ENCODE data around the gene ANKRD11.
"Not testable (repeated sequence)": the region's sequence is repeated elsewhere in the genome, so short reads cannot be mapped to it uniquely, and the experiment has no call there.

ANKRD11 gene

DNA sequence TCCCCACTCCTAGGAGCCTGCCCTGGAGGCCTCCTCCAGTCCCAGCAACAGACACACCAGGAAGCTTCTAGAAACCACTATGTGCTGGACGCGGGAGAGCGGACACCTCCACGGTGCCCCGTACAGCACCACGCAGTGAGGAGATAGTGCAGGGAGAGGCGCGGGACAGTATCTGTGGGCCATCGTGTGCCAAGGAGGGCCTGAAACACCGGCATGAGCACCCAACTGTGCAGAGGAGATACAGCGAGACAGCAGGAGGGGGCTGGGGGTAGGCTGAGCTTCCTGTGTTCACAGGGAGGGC, 215.1 kb downstream of the ANKRD11 start:
- DNase-seq: no peak

DNA sequence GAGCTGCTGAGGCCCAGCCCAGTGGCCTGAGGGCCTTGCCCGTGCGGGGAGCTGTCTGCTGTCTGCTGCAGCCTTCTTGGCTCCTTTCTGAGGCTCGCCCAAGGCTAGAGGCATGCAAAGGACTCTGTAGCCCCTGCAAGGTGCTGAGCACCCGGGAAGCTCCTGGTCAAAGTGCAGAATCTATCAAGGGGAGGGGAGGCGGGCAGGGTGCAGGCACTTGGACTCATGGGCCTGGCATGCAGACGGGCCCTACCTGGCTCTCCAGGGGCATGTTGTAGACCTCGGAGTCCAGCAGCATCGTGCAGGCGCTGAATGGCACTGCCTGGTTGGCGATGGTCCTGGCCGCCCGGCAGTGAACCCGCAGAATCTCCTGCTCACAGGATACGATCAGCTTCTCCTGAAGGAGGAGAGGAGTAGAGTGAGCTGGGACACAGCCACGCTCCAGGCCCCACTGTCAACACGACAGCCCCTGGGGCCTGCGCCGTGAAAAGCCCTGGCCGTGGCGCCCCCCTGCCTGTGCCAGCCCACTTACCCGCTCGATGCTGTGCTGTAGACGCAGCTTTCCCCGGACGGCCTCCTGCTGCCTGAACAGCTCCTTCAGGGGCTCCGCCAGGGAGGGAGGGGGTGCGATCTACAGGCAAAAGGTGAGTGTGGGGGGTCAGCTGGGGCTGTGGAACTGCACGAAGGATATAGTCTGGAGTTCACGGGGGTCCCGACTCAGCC, 215.6 kb downstream of the ANKRD11 start:
- DNase-seq: no peak

DNA sequence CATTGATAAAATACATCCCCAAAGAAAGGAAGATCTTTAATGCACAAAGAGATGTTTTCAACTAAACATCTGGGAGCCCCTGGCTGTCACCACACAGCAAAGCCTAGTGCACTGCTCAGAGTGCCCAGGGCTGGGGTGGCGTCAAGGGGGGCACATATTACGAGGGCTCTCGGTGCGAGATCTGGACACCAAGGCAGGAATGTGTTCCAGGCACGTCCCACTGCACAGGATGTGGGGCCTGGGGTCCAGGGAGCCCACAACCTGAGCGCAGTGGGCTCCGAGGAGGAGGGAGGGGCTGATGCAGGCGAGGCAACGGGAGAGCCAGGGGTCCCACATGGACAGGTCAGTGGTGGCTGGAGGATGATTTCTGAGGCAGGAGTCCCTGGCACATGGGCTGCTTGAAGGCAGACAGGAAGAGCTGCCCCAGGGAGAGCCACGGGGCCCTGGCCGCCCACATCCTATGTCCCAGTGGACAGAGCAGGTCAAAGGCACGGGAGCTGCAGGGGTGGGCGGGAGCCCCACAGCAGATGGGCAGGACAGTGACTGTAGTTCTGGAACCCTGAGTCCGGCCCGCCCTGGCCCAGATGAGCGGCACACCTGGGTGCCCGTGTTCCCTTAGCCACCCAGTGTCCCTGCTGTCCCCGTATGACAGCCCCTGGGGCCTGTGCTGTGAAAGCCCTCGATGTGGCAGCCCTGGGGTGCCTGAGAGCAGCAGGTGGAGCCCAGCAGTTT, 216.5 kb downstream of the ANKRD11 start:
- DNase-seq: no peak

DNA sequence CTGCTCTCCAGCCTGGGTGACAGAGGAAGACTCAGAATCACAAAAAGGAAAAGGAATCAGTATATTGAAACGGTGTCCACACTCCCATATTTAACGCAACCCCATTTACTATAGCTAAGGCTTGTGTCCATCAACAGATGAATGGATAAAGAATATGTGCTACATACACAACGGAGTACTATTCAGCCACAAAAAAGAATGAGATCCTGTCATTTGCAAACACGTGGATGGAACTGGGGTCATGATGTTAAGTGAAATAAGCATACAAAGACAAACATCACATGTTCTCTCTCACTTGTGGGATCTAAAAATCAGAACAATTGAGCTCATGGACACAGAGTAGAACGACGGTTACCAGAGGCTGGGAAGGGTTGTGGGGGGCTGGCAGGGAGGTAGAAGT, 217.7 kb downstream of the ANKRD11 start:
- DNase-seq: no peak

DNA sequence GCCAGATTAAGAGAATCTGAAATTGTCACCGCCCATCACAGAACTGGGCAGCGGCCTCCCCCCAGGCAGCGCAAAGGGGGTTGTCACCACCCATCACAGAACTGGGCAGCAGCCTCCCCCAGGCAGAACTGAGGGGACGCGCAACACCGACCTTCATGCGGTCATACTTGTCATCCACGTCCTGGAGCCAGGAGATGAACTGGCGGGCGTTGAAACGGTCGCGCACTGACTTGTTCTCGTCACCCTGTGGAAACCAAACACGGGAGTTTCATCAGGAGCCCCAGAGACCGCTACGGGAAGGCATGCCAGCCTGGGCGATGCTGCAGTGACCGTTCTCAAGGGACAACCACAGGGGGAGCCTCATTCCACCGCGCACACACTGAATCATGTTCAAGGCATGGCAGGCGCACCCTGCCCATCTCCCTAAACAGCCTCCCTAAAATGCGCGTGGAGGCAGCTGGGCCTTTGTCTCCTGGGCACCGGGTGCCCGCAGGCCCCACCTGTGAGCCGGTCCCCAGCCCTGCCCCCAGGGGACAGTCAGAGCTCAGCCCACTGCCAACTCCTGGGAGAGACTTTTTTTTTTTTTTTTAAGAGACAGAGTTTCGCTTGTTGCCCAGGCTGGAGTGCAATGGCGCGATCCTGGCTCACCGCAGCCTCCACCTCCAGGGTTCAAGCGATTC, 219.6 kb downstream of the ANKRD11 start:
- DNase-seq: no peak

DNA sequence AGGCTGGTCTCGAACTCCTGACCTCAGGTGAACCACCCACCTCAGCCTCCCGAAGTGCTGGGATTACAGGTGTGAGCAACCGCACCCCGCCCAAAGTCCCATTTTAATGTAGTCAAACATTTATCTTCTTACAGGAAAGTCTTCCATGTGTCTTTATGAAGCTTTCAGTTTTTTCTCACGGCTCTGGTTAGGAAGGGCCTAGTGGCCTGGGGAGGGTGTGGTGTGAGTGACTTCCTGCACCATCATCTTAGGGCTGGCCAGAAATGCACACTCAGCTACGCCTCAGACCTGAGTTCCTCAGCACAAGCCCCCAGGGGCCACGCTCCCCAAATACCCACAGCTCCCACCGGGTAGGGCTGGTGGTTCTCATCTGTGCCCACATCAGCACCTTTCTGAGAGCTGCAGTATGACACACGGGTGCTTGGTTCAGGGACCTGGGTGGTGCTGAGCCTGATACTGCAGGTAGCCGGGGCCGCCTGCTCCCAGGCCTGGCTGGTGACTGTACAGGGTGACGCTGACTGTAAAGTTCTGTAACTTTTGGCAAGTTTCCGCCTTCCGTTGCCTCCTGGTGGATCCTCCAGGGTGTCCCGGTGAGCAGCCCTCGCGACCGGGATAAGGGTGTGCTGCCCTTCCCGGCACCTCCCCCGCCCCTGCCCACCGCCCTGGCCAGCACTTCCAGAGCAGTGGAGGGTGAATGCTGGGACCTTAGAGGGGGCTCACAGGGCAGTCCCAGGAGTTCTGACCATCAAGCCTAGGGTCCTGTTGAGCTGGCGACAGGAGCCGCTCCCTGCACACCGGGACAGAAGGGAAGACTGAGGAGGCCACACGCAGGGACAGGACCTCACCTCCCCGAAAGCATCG, 220.3 kb downstream of the ANKRD11 start:
- DNase-seq: no peak

DNA sequence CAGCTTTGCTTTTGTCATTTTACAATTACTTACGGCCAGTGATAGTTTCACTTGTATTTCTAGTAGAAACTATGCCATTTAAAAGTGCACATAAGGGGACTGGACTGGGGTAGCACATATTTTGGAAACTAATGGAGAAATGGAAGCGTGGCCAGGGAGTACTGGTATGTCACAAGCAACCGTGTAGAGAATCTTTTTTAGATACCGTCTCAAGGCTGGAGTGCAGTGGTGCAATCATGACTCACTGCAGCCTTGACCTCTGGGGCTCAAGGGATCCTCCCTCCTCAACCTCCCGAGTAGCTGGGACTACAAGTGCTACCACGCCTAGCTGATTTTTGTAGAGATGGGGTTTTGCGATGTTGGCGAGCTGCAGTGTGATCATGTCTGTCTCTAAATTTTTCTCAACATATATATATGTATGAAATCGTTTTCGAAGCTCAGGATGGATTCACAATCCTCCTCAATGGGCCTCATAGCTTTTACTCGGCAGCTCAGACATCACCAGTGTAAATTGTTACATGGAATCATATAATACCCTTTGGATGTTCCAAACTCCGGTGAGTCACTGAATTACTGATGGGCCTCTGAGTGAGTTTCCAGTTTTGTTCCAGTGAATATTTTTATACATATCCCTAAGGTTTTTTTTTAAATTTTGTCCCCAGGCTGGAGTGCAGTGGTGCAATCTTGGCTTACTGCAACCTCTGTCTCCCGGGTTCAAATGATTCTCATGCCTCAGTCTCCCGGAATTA, 221.2 kb downstream of the ANKRD11 start:
- DNase-seq: no peak

DNA sequence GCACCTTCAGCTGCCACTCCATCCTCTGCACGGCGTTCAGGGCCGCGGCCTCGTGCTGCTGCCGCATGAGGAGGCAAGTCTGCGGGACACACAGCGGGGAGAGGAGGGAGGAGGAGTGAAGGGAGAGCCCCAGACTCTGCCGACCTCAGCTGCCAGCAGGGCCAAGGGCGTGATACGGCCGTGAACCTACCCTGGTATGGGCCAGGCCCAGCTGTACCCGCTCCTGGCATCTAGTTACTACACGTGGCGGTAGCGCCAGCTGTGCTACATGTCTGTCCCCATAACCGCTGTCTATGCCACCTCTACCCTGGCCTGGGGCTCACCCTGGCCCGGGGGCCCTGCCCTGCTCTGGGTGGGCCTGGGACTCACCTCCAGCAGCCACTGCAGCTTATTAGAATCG, 221.8 kb downstream of the ANKRD11 start:
- no peak for DNase-seq

DNA sequence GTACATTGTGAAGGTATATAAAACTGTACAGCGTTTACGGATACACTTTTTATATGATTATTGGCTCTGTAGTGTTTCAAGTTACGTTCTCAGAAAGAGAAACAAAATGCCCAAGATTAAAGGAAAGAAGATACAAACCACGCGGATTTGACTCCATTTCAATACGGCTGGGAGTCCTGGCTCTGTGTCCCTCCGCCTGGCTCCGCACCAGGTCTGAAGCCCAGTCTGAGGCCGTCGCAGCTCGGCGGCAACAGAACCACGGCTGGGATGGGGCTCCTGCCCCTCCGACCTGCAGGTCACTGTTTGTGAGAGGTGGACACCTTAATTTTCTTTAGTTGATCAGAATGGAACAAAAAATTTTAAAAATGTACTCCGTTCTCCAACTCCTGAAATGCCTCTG, 222.6 kb downstream of the ANKRD11 start:
- DNase-seq: not testable (repeated sequence)

DNA sequence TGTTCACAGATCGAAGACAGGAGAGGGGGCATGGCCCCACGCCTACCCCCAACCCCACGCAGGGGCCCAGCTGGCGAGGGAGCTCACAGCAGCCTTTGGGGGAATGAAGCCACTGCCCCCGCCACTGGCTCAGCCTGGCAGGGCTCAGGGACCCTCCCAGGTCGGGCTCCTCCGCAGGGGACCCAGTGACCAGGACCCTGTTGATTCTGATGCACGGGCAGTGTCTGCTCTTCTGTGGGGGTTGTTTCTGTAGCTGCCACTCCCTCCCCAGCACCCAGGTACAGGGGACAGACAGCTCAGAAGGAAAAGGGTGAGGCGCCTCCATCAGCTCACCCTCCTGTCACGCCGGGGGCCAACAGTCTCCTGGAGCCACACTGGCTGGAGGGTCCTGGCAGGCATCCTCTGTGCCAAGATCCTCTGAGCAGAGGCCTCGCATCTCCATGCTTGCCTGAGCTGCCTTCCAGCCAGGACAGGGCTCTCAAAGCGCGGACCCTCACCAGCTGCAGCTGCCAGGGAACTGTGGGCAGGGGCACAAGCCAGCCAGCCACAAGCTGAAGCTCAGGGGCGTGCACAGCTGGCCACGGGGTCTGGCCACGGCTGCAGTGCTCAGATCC, 223.7 kb downstream of the ANKRD11 start:
- DNase-seq: no peak

DNA sequence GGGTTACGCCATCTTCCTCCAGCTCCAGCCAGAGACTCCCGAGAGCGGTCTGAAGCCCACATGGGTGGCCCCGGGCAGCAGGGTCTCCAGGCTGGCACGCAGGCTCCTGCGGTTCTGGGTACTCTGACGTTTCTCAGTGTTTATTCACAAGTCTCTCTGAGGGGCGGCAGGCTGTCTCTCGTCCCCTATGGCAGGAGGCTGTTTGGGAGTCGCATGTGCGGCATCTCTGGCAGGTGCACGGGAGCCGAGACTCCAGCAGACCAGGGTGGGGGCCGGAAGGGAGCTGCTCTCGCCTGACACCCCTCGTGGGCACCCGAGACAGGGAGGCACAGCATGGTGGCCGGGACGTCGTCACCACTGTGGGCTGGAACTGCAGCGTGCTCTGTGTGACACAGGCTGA, 224.7 kb downstream of the ANKRD11 start:
- no peak for DNase-seq

DNA sequence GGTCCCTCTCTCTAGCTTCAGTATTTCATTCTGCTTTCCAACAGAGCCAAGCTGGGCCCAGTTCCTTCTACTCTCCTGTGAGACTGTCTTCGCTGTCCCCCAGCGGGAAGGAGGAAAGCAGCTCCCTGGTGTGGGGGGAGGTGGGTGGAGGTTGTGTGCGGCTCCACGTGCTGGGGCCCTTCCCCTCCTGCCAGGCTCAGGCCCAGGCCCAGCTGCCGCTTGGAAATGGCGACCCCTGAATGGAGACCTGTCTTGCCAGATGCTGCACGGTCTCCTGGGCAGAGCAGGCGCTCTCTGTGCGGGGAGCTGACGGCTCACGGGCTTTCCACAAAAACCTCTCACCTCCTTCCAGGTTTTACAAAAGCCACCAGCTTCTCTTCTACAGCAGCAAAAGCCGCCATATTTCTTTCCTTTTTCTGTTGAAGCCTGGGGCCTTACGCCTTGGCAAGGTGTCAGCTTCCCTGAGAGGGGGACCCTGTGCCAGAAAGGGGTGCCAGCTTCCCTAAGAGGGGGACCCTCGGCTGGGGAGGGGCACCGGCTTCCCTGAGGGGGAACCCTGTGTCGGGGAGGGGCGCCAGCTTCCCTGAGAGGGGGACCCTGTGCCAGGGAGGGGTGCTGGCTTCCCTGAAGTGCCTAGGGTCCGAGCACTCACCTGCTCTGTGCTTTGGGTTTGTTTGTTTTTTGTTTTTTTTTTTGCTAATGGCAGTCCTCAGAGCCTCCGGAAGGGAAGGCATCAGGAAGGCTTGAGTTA, 225.4 kb downstream of the ANKRD11 start:
- DNase-seq: no peak

DNA sequence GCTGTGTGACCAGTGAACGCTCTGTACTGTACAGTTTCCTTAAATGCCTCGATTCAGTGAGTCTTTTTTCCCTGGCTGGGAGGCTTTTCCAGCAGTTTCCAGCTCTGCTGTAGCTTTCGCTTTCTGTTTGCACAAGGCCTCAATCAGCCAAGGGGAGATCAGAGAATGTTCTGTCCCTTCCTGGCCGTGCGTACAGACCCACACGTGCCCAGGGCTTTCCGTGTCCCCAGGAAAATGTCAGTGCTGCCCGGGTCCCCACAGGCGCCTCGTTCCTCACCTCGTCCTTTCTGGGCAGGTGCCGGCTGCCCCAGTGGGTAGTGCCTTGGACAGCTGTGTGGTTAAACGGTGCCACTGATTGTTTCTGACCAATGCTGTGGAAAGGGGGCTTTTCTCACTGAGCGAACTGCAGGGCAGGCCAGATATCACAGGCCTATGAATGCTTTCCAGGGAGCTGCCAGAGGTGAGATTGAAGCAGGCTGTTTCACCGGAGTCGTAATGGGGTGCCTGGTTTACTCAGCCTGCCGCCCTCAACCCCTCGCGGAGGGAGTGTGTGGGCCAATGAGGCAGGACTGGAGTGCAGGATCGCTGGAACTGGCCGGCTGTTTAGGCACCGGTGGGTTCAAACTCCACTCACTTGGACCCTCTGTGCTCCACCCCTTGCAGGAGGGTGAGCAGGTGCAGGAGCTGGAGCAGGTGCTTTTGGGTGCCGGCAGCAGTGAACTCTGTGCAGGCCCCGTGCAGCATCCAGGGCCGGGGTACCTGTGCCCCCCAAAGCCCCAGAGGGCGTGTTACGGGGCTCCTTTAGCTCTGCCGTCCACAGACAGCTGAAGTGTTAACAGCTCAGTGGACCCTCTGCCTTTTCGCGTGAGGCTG, 228.4 kb downstream of the ANKRD11 start:
- no peak for DNase-seq

DNA sequence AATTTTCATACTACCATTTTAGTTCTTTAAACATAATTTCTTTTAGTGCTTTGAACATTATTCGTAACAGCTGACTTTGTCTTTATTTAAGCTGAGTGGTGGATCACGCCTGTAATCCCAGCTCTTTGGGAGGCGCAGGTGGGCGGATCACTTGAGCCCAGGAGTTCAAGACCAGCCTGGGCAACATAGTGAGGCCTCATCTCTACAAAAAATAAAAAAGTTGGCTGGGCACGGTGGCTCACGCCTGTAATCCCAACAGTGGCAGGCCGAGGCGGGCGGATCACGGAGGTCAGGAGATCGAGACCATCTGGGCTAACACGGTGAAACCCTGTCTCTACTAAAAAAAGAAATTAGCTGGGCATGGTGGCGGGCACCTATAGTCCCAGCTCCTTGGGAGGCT, 230.5 kb downstream of the ANKRD11 start:
- not testable (repeated sequence) for DNase-seq

DNA sequence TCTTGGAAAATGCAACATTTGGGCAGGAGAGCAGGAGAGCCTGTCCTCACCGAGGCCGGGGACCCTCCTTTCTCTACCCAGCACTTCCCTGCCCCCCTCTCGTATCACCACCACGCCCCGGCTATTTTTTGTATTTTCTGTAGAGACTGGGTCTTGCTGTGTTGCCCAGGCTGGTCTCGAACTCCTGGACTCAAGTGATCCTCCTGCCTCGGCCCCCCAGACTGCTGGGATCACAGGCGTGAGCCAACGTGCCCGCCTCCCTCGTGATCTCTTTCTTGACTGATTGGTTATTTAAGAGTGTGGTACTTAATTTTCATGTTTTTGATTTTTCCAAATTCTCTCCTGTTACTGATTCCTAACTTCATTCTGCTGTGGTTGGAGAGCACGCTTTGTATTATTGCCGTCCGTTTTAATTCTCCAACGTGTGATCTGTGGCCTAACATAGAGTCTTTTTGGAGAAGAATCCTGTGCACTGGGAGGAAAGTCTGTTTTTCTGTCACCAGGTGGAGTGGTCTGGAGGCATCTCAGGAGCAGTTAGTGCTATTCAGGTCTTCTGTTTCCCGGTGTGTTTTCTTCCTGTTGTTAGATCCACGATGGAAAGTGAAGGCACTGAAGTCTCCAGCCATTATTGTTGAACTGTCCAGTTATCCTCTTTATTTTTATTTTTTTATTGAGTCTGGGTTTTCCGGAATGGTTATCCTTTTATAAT, 232.4 kb downstream of the ANKRD11 start:
- DNase-seq: no peak

DNA sequence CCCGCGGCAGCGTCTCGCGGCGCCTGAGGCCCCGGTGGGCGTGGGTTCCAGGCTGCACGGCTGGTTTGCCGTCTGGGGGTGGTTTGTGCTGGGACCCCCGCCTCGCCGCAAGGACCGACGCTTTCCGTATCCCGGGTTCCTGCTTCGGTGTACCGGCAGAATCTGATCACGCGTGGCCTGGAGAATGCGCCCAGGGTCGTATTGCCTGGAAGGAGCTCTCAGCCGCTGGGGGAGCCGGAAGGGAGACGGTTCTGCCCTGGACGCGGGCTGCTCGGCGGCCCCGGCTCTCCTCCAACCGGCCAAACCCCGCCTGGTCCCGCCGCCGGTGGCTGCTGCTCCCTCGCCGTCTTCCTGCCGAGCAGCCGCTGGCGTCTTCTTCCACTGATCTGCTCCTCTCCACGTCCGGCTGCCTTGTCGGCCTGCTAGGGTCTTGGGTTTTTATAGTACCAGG, 233.1 kb downstream of the ANKRD11 start:
- DNase-seq: no peak

DNA sequence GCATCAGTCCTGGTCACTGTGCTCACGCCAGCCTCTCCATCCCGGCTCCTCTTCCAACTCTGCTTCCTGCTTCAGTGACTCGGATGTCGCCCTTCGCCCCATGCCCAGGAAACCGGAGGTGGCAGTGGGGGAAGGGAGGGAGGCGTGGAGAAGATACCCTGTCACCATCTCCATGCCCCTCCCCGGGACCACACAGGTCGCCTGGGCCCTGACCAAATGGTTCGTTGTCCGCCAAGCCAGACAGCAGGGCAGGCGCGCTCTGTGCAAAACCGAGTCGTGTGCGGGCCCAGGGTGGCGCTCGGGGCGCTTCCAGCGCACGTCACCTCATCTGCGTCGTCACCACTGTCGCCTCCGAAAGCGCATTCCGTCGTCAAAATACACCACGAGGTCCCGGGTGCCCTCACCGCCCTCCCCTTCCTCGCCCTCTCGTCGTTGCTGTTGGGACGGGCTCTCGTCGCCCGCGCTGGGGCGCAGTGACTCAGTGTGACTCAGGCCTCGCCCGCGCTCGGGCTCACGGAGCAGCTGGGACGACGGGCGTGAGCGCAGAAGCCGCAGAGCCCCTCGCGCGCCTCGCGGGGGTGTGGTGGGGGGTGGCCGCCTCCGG, 233.6 kb downstream of the ANKRD11 start:
- peak; percentile 85 for DNase-seq

DNA sequence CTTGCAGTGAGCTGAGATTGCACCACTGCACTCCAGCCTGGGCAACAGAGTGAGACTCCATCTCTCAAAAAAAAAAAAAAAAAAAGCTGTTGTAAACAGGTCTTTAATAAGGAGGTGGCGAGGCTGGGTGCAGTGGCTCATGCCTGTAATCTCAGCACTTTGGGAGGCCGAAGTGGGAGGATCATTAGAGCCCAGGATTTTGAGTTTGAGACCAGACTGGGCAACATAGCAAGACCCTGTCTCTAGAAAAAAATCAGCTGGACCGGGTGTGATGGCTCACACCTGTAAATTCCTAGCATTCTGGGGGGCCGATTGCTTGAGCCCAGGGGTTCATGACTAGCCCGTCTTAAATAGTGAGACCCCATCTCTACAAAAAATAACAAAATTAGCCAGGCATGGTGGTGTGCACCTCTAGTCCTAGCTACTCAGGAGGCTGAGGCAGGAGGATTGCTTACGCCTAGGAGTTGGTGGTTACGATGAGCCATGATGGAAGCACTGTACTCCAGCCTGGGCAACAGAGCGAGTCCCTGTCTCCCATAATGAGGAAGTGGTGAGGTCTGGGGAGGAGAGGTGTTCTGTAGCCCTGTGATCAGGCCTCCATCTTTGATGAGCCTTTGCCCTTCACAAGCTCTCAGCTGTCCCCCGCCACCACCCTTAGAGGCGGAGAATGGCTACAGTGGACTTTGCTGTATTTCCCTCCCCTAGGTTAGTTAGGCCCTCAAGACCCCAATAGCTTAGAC, 236.6 kb downstream of the ANKRD11 start:
- DNase-seq: no peak
